Measurements from ENCODE around the gene PCSK2. TPM values are rescaled to one million over a fixed set of nuclear protein-coding genes. Genes with fewer than 3 reads are reported as not detected.

PCSK2 gene
- total RNA-seq, 1 donor from 2014 or later, result 28.7 TPM

DNA sequence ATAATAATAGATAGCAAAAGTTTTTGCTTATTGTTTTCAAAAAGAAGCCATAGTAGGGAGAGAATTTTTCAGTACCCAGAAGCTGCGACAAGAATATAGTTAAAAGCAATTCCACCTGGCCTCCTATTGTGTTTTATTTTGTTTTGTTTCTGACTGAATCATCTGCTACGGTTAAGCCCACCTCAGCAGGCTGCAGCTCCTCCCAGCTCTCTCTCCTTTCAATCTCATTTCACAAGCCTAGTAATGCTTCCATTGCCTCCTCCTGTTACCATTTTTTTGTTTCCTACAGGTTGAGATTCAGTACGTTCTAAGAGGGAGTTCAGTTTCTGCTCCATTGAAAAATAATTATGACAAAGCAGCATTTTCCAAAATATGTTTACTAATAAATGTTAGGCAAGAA is 77.9 kb downstream of the PCSK2 start:
- Mint-ChIP-seq H3K27me3 (ENCODE audit: unreplicated experiment) (peaks cover 6% of the 10 kb centered on the region), H3K4me3 (ENCODE audit: unreplicated experiment) (no peak overlapping the region), H3K36me3 (ENCODE audit: unreplicated experiment) (peaks cover 6% of the 10 kb centered on the region), H3K27ac (ENCODE audit: unreplicated experiment) (no peak overlapping the region), H3K4me1 (ENCODE audit: low read depth, unreplicated experiment) (peaks cover 7% of the 10 kb centered on the region), H3K9me3 (ENCODE audit: unreplicated experiment) (peaks cover 7% of the 10 kb centered on the region)
- DNase-seq, result no peak
- TF ChIP-seq, protein P1, sequence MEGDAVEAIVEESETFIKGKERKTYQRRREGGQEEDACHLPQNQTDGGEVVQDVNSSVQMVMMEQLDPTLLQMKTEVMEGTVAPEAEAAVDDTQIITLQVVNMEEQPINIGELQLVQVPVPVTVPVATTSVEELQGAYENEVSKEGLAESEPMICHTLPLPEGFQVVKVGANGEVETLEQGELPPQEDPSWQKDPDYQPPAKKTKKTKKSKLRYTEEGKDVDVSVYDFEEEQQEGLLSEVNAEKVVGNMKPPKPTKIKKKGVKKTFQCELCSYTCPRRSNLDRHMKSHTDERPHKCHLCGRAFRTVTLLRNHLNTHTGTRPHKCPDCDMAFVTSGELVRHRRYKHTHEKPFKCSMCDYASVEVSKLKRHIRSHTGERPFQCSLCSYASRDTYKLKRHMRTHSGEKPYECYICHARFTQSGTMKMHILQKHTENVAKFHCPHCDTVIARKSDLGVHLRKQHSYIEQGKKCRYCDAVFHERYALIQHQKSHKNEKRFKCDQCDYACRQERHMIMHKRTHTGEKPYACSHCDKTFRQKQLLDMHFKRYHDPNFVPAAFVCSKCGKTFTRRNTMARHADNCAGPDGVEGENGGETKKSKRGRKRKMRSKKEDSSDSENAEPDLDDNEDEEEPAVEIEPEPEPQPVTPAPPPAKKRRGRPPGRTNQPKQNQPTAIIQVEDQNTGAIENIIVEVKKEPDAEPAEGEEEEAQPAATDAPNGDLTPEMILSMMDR (IDR thresholded peaks at IDR 0.05; ENCODE audit: partially characterized antibody, unreplicated experiment), result no peak

DNA sequence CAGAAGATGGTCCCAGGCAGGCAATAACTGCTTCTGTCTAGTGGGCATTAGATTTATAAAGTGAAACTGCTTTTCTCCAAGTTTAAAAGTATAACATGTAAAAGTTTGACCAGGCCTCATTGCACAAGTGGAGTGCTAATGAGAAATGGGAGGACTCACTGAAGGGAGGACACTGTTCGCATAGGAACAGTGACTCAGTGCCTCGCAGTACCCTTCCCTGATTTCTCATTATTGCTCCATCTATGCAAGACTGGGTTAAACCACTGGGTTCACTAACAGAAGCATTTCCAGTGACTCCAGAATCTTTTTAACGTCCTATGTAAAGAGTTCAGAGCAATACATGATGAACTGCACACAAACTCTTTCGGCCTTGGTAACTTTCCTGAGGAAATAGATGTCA is 79.6 kb downstream of the PCSK2 start:
- H3K27ac Mint-ChIP-seq (ENCODE audit: unreplicated experiment), result no peak overlapping the region
- DNase-seq, result no peak
- peaks cover 4% of the 10 kb centered on the region for H3K9me3 Mint-ChIP-seq (ENCODE audit: unreplicated experiment)
- no peaks in the 10 kb centered on the region for H3K27me3 Mint-ChIP-seq (ENCODE audit: unreplicated experiment)
- no peaks in the 10 kb centered on the region for H3K4me1 Mint-ChIP-seq (ENCODE audit: low read depth, unreplicated experiment)
- H3K36me3 Mint-ChIP-seq (ENCODE audit: unreplicated experiment), result peaks cover 6% of the 10 kb centered on the region
- TF ChIP-seq, protein P1 (IDR thresholded peaks at IDR 0.05; ENCODE audit: partially characterized antibody, unreplicated experiment), result no peak
- no peak overlapping the region for H3K4me3 Mint-ChIP-seq (ENCODE audit: unreplicated experiment)

DNA sequence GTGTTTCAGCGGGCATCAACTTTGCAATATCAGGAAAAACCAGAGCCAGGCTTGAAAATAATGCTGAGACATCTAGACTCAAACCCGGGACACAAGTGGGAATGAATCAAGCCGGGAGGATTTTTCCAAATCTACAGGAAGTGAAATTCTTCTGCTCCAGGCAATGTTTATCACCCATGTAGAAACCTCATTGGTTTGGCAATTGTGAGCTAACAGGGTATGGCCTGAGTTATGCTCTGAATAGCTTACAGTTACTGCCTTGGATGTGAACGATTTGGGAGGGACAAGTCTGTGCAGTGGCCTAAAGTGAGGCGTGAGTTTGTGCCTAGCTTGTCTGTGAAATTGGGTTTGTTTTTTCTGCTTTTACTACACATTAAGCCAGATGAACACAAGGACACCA is 87.4 kb downstream of the PCSK2 start:
- TF ChIP-seq, protein P1 (IDR thresholded peaks at IDR 0.05; ENCODE audit: partially characterized antibody, unreplicated experiment), result no peak
- Mint-ChIP-seq H3K4me1 (ENCODE audit: low read depth, unreplicated experiment) (peaks cover 49% of the 10 kb centered on the region), H3K9me3 (ENCODE audit: unreplicated experiment) (no peaks in the 10 kb centered on the region), H3K36me3 (ENCODE audit: unreplicated experiment) (no peaks in the 10 kb centered on the region), H3K4me3 (ENCODE audit: unreplicated experiment) (no peak overlapping the region), H3K27me3 (ENCODE audit: unreplicated experiment) (no peaks in the 10 kb centered on the region), H3K27ac (ENCODE audit: unreplicated experiment) (peak overlapping the region; percentile 76)
- no peak for DNase-seq

DNA sequence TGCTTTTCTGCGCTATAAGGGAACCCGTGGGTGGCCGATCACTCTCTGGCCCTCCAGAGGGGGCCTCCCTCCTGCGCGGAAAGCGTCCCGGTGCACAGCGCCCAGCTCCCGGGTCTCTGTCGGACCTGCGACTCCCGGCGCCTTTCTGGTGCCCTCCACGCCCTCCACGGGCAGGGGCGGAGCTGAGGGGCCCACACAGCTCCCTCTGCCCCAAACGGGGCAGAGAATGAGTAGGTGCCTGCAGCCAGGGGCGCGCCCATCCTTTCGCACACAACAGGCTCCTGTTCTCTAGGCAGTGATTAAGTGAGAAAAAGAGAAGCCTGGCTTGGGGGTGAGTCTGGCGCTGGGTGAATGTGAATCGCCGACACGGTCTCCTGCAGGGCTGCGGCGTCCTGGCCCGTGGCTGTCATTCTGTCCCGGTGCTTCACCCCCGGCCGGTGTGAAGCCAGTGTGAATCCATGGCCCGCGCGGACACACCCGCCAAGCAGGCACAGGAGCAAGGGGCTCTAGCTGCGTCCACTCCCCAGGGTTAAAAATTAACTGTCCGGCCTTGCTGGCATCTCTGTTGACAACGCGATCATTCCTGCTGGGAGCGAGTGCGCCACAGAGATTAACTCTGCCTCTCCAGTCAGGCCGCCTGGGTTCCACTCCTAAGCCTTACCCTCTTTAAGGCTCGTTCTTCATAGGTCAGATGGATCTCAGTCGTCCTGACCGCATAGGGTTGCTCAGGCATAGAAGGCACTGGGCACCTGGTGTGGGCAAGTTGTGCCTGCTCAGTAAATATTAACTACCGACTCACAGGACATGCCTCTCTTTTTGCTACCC is 88.8 kb downstream of the PCSK2 start:
- H3K4me3 Mint-ChIP-seq (ENCODE audit: unreplicated experiment), result no peak overlapping the region
- H3K9me3 Mint-ChIP-seq (ENCODE audit: unreplicated experiment), result no peaks in the 10 kb centered on the region
- no peaks in the 10 kb centered on the region for H3K27me3 Mint-ChIP-seq (ENCODE audit: unreplicated experiment)
- DNase-seq, result no peak
- TF ChIP-seq, protein P1 (IDR thresholded peaks at IDR 0.05; ENCODE audit: partially characterized antibody, unreplicated experiment), result no peak
- peak overlapping the region; percentile 36 for H3K27ac Mint-ChIP-seq (ENCODE audit: unreplicated experiment)
- no peaks in the 10 kb centered on the region for H3K36me3 Mint-ChIP-seq (ENCODE audit: unreplicated experiment)
- H3K4me1 Mint-ChIP-seq (ENCODE audit: low read depth, unreplicated experiment), result peaks cover 49% of the 10 kb centered on the region

DNA sequence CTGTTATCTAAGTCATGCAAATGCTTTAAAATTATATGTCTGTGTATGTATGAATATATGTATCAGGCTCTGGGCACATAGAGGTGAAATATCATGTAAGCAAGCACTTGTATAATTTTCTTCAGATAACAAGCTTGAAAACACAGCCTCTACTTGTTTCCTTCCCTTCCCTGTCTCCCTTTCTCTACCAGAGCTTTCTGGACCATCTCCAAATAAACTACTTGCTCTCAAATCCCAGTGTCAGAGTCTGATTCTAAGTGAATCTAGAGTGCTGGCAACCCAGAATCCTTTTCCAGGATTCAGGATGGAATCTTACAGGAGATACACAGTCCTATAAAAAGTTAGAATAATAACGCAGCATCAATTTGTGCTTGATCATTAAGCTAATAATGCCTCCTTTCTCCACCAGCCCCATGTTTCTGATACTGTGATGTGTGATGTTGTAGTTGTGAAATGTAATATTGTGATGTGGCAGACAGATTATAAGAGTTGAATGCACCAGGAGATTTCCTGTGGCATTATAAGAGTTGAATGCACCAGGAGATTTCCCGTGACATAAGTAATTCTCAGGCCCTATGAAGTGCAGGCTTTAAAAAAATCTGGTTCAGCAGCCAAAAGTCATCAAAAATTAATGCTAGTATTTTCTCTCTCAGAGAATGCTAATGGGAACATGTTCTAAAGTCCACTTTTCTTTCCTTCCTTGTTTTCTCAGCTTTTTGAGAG is 89.6 kb downstream of the PCSK2 start:
- Mint-ChIP-seq H3K9me3 (ENCODE audit: unreplicated experiment) (no peaks in the 10 kb centered on the region), H3K4me1 (ENCODE audit: low read depth, unreplicated experiment) (peaks cover 49% of the 10 kb centered on the region), H3K36me3 (ENCODE audit: unreplicated experiment) (no peaks in the 10 kb centered on the region), H3K4me3 (ENCODE audit: unreplicated experiment) (peak overlapping the region; percentile 6), H3K27me3 (ENCODE audit: unreplicated experiment) (no peaks in the 10 kb centered on the region), H3K27ac (ENCODE audit: unreplicated experiment) (no peak overlapping the region)
- no peak for DNase-seq
- TF ChIP-seq, protein P1 (IDR thresholded peaks at IDR 0.05; ENCODE audit: partially characterized antibody, unreplicated experiment), result no peak

Data from glutamatergic neuron (in vitro differentiated cells).